MM.1S (cell line): ENCODE measurements around the gene ECSCR.

ENCODE experiments used
- CTCF ChIP-seq: fragments of 300-600 bp; sonication (generic); IDR thresholded peaks from 2 replicates; pipeline ENCODE4 v1.5.1; 2016; ENCODE audit warnings: antibody characterized with exemption, low read length, mixed read lengths
- EZH2 ChIP-seq: fragments of 300-600 bp; sonication (generic); optimal IDR thresholded peaks from 2 replicates; pipeline ENCODE3; 2017; ENCODE audit warnings: low read depth, mild to moderate bottlenecking, antibody characterized with exemption, low read length, mixed read lengths

DNA sequence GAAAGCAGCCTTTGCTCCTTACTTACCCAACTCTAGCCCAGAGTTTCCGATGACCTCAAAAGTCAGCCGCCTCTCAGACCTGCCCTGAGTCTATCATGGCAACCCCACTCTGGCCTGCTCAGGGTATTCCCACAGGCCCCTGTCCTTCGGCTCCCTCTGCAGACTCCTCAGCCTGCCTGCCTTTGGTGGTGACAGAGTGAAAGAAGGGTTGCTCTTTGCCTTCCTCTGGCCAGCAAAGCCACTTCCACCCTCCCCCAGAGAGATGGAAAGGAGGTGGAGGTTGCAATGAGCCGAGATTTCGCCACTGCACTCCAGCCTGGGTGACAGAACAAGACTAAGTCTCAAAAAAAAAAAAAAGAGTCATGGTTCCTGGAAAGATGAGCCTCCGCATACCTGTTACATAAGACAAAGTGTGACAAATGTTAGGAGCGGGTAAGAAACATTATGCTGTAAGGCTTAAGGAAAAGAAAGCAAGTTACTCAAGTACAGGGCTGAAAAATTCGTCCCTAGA is 5.9 kb upstream of the ECSCR start:
- no peak for TF ChIP-seq CTCF
- no peak for TF ChIP-seq EZH2
